Keratinocyte (primary cell): ENCODE data around the gene NPS. TPM values are rescaled to one million over a fixed set of nuclear protein-coding genes. Genes with fewer than 3 reads are reported as not detected.

Experiments used
- DNase-seq: peaks from one replicate; pipeline ENCODE4 v3.0.0-alpha.2; 2011; ENCODE audit warnings: low read depth, missing footprints, low spot score
- FAIRE-seq: peaks from 2 replicates; lab custom pipeline; 2011; peaks lifted over from hg19 to GRCh38; lab: Jason Lieb, UNC
- H2AFZ ChIP-seq: 2 replicates; pipeline ENCODE4 v1.6.0; 2012; ENCODE audit warnings: low read length, control low read depth, inconsistent platforms; ENCODE audit not compliant: control insufficient read depth
- H3K27ac ChIP-seq: 2 replicates; pipeline ENCODE4 v1.5.1; 2011; ENCODE audit warnings: low read length; ENCODE audit not compliant: control insufficient read depth, insufficient read depth
- H3K27me3 ChIP-seq: 3 replicates; pipeline ENCODE4 v1.6.0; 2011; ENCODE audit warnings: low read length; ENCODE audit not compliant: control insufficient read depth, insufficient read depth; ENCODE audit errors: extremely low read depth
- H3K36me3 ChIP-seq, 2 experiments: 2 replicates in 1 of 2; 3 replicates in 1 of 2; pipeline ENCODE4 v1.5.1; 2011; ENCODE audit warnings: low read length in 2 of 2, mild to moderate bottlenecking in 1 of 2; ENCODE audit not compliant: control insufficient read depth in 2 of 2, insufficient read depth in 2 of 2; ENCODE audit errors: extremely low read depth in 1 of 2
- H3K4me1 ChIP-seq: 3 replicates; pipeline ENCODE4 v1.5.1; 2011; ENCODE audit warnings: low read length; ENCODE audit not compliant: control insufficient read depth, insufficient read depth; ENCODE audit errors: extremely low read depth
- H3K4me2 ChIP-seq: 3 replicates; pipeline ENCODE4 v1.6.0; 2011; ENCODE audit warnings: low read depth, low read length; ENCODE audit not compliant: control insufficient read depth, insufficient read depth; ENCODE audit errors: extremely low read depth
- H3K4me3 ChIP-seq, 3 experiments: fragments of 200-600 bp in 1 of 3; sonication (generic) in 1 of 3; 2 replicates in 2 of 3; 3 replicates in 1 of 3; pipeline ENCODE4 v1.5.1; 2011 to 2016; ENCODE audit warnings: low read length in 3 of 3, mild to moderate bottlenecking in 3 of 3, control low read depth in 2 of 3, inconsistent platforms in 1 of 3, low read depth in 1 of 3, mixed read lengths in 1 of 3, mixed run types in 1 of 3, moderate library complexity in 1 of 3; ENCODE audit not compliant: control insufficient read depth in 2 of 3, insufficient read depth in 2 of 3; ENCODE audit errors: extremely low read depth in 1 of 3
- H3K79me2 ChIP-seq: 2 replicates; pipeline ENCODE4 v1.6.0; 2012; ENCODE audit warnings: low read length; ENCODE audit not compliant: control insufficient read depth, insufficient read depth
- H3K9ac ChIP-seq: 3 replicates; pipeline ENCODE4 v1.6.0; 2011; ENCODE audit warnings: low read length; ENCODE audit not compliant: control insufficient read depth, insufficient read depth; ENCODE audit errors: extremely low read depth
- H3K9me1 ChIP-seq: 3 replicates; pipeline ENCODE4 v1.6.0; 2011; ENCODE audit warnings: low read length; ENCODE audit not compliant: control insufficient read depth, insufficient read depth; ENCODE audit errors: extremely low read depth
- H3K9me3 ChIP-seq: 2 replicates; pipeline ENCODE4 v1.5.1; 2012; ENCODE audit warnings: low read depth, low read length; ENCODE audit not compliant: control insufficient read depth
- H4K20me1 ChIP-seq: 3 replicates; pipeline ENCODE4 v1.6.0; 2011; ENCODE audit warnings: low read length; ENCODE audit not compliant: control insufficient read depth, insufficient read depth; ENCODE audit errors: extremely low read depth
- CTCF ChIP-seq, 3 experiments: IDR thresholded peaks in 1 of 3; conservative IDR thresholded peaks in 1 of 3; optimal IDR thresholded peaks in 1 of 3; 2 replicates in 2 of 3; 3 replicates in 1 of 3; pipeline versions ENCODE3 to v1.5.1; 2011; ENCODE audit warnings: low read length in 3 of 3, mild to moderate bottlenecking in 3 of 3, moderate library complexity in 2 of 3, control low read depth in 1 of 3, inconsistent platforms in 1 of 3; ENCODE audit not compliant: insufficient read depth in 2 of 3; ENCODE audit errors: extremely low read depth in 1 of 3
- EZH2 ChIP-seq: IDR thresholded peaks from one replicate; pipeline ENCODE4 v1.6.1; 2012; ENCODE audit warnings: inconsistent platforms, mild to moderate bottlenecking, low read length, moderate library complexity
- dilution Hi-C: fragments of 300-500 bp; cut with MboI; formaldehyde crosslinking; loops from one replicate; pipeline ENCODE4 v1.7.0; 2020; ENCODE audit warnings: low sequenced_read_pairs; ENCODE audit not compliant: extremely low pct_ligation_motif_present
- polyA plus RNA-seq, 5 experiments: library from polyadenylated mRNA; depleted of rRNA in 3 of 5; stranded (reverse) in 3 of 5; stranded (forward) in 1 of 5; unstranded in 1 of 5; fragments of >200 nt; gene quantifications; 1 replicate in 1 of 5; 2 replicates in 3 of 5; 3 replicates in 1 of 5; pipeline versions ENCODE4 v1.2.1 to v1.2.3, GENCODE V29; 2011 to 2012; ENCODE audit warnings: missing spikeins in 2 of 5, low read depth in 1 of 5, low replicate concordance in 1 of 5

The NPS gene
- polyA plus RNA-seq, 1 donor (not counting 4 experiments of a cell fraction or from before 2014, with no cell fraction given): not detected

GRCh38 chr10:127576051-127576450 is 26.9 kb downstream of the NPS start:
- H3K9ac ChIP-seq: no peak overlapping the region
- H2AFZ ChIP-seq: no peak overlapping the region
- H3K4me3 ChIP-seq: no peak overlapping the region
- FAIRE-seq (no peak), DNase-seq (no peak)
- H3K27me3 ChIP-seq: no peaks in the 10 kb centered on the region
- no peaks in the 10 kb centered on the region for H3K9me1 ChIP-seq
- no peaks in the 10 kb centered on the region for H4K20me1 ChIP-seq
- TF ChIP-seq CTCF (optimal IDR thresholded peaks at IDR 0.05 in 1 of 3, IDR thresholded peaks at IDR 0.05 in 1 of 3, conservative IDR thresholded peaks at IDR 0.05 in 1 of 3; ENCODE audit: extremely low read depth in 1 of 3, insufficient read depth in 2 of 3, low read length in 3 of 3) (no peak), EZH2 (no peak)
- H3K4me1 ChIP-seq: no peaks in the 10 kb centered on the region
- no peaks in the 10 kb centered on the region for H3K36me3 ChIP-seq
- H3K79me2 ChIP-seq: no peaks in the 10 kb centered on the region
- H3K27ac ChIP-seq: no peak overlapping the region
- no peaks in the 10 kb centered on the region for H3K9me3 ChIP-seq
- dilution Hi-C loops: no loop called here
- H3K4me2 ChIP-seq: no peak overlapping the region

- DNase-seq: no peak
- H4K20me1 ChIP-seq: no peaks in the 10 kb centered on the region
- no peak overlapping the region for H2AFZ ChIP-seq
- H3K9me3 ChIP-seq: no peaks in the 10 kb centered on the region
- H3K79me2 ChIP-seq: no peaks in the 10 kb centered on the region
- no peaks in the 10 kb centered on the region for H3K36me3 ChIP-seq
- H3K9ac ChIP-seq: no peak overlapping the region
- no peak for FAIRE-seq
- no peak for TF ChIP-seq CTCF (optimal IDR thresholded peaks at IDR 0.05 in 1 of 3, IDR thresholded peaks at IDR 0.05 in 1 of 3, conservative IDR thresholded peaks at IDR 0.05 in 1 of 3; ENCODE audit: extremely low read depth in 1 of 3, insufficient read depth in 2 of 3, low read length in 3 of 3)
- TF ChIP-seq EZH2: no peak
- H3K9me1 ChIP-seq: no peaks in the 10 kb centered on the region
- H3K27me3 ChIP-seq: no peaks in the 10 kb centered on the region
- no peak overlapping the region for H3K27ac ChIP-seq
- no peak overlapping the region for H3K4me2 ChIP-seq
- H3K4me1 ChIP-seq: no peaks in the 10 kb centered on the region
- no peak overlapping the region for H3K4me3 ChIP-seq
- dilution Hi-C loops: no loop called here
Observed at GRCh38 chr10:127576740-127577161, 27.6 kb downstream of the NPS start.
